Astrocyte of the spinal cord (primary cell): ENCODE results near the gene VAPA.

Source experiments
- DNase-seq: peaks from one replicate; pipeline ENCODE4 v3.0.0; 2011; ENCODE audit warnings: low read depth, low spot score
- H3K4me3 ChIP-seq: 2 replicates; pipeline ENCODE4 v1.5.1; 2011; ENCODE audit warnings: low read depth, mild to moderate bottlenecking, low read length, moderate library complexity
- in situ Hi-C: cut with HindIII; loops from 2 replicates; pipeline ENCODE4 v1.10.0; 2017; ENCODE audit warnings: low sequenced_read_pairs
- TF ChIP-seq, protein P1 (sequence below): IDR thresholded peaks from 2 replicates; pipeline ENCODE4 v1.5.1; 2012; ENCODE audit warnings: low read depth, mild to moderate bottlenecking, low read length, inconsistent platforms

Gene VAPA

DNA sequence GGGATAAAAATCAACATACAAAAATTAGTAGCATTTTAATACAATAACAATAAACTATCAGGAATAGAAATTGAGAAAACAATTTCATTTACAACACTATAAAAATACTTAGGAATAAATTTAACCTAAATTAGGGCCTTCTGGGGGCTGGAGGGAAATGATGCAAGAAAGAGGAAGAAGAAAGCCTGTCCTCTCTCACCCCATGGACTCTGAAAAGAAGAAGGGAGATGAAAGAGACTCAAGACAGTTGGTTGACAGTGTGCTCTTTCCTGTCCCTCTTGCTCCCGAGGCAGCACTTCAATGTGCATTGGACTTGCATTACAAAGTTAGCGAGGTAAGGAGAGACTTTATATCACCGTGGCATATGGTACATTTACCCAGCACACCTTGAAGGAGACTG lies 88.5 kb downstream of the VAPA start:
- in situ Hi-C loops, result no loop called here
- TF ChIP-seq, protein P1, sequence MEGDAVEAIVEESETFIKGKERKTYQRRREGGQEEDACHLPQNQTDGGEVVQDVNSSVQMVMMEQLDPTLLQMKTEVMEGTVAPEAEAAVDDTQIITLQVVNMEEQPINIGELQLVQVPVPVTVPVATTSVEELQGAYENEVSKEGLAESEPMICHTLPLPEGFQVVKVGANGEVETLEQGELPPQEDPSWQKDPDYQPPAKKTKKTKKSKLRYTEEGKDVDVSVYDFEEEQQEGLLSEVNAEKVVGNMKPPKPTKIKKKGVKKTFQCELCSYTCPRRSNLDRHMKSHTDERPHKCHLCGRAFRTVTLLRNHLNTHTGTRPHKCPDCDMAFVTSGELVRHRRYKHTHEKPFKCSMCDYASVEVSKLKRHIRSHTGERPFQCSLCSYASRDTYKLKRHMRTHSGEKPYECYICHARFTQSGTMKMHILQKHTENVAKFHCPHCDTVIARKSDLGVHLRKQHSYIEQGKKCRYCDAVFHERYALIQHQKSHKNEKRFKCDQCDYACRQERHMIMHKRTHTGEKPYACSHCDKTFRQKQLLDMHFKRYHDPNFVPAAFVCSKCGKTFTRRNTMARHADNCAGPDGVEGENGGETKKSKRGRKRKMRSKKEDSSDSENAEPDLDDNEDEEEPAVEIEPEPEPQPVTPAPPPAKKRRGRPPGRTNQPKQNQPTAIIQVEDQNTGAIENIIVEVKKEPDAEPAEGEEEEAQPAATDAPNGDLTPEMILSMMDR, result no peak
- no peak overlapping the region for H3K4me3 ChIP-seq
- no peak for DNase-seq

DNA sequence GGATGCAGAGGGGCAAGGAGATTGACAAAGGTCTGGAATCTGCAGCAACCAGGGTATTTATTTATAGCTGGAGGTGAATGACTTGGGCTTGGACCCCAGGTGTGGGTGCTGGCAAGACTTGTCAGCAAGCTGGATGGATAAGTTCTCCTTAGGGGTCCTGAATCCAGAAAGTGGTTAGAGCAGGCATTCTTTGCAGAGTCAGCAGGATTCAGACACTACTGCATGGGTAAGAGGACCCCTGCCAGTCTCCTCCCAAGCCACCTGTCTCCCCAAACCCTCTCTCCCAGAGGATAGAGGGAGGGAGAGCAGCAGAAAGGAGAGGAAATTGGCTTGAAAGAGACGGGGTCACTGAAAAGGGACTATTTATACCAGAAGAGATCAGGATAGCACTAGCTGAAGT lies 89.5 kb downstream of the VAPA start:
- in situ Hi-C loops, result no loop called here
- DNase-seq, result no peak
- no peak overlapping the region for H3K4me3 ChIP-seq
- TF ChIP-seq, protein P1, result no peak

GRCh38 chr18:10003866-10004265 lies 90.0 kb downstream of the VAPA start:
- TF ChIP-seq, protein P1, result no peak
- no peak overlapping the region for H3K4me3 ChIP-seq
- in situ Hi-C loops, result no loop called here
- DNase-seq, result no peak

DNA sequence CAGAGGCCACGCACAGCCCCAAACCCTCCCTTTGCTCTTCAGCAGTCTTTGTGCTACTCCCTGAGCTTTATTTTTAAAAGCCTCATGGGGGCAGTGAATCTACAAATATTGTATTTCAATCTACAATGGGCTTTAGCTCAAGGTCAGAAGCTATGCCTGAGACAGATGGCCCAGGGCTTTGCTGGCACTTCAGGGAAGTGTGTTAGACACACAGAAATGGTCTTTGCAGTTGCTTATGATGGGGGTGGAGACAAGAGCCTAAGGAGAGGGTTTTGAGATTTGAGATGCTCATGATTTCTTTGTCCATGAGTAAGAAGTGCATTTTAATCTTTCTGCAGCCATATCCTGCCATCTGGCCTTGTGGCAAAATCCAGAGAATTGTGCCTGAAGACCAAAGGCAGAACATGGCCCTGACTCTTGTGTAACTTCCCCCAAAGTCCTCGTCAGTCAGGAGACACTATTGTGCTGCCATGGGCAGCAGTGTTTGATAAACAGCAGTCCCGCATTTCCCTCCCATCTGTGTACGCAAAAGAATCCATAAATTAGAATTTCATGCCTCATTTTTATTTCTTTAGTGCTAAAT lies 92.6 kb downstream of the VAPA start:
- peak; percentile 34 for DNase-seq
- TF ChIP-seq, protein P1, result peak; percentile 25
- in situ Hi-C loops, result no loop called here
- H3K4me3 ChIP-seq, result no peak overlapping the region

DNA sequence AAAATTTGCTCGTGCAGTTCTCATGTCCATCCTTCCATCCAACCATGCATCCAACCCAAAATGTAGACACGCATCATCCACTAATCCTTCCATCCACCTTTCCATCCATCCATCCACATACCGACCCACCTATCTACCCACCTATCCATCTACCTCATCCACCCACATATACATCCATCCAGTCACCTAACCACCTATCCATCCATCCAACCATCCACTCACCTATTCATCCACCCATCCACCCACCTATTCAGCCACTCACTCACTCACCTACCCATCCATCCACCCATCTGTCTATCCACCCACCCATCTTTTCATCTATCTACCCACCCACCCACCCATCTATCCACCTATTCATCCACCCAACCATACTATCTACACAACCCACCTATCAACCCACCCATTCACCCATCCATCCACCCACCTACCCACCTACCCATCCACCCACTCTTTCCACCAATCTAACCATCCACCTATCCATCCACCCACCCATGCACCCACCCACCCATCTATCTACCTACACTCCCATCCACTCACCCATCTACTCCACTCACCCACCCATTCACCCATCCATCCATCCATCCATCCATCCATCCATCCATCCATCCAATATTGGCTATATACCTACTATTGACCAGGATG lies 94.3 kb downstream of the VAPA start:
- H3K4me3 ChIP-seq, result no peak overlapping the region
- TF ChIP-seq, protein P1, result no peak
- in situ Hi-C loops, result no loop called here
- no peak for DNase-seq
